NK-92 (cell line): ENCODE results near the gene NID1.
"Not testable (repeated sequence)": the region's sequence is repeated elsewhere in the genome, so short reads cannot be mapped to it uniquely, and the experiment has no call there.

ENCODE experiments used
- DNase-seq: peaks from one replicate; lab custom pipeline; 2025; ENCODE audit not compliant: unreplicated experiment; lab: John Stamatoyannopoulos, UW

The NID1 gene

GRCh38 chr1:236029428-236029940 lies 35.4 kb downstream of the NID1 start:
- no peak for DNase-seq

- no peak for DNase-seq
Observed at GRCh38 chr1:236027104-236027503, 37.8 kb downstream of the NID1 start.

GRCh38 chr1:236025836-236026235 lies 39.1 kb downstream of the NID1 start:
- DNase-seq = no peak

GRCh38 chr1:236024641-236025040 lies 40.2 kb downstream of the NID1 start:
- DNase-seq = no peak

GRCh38 chr1:236023926-236024565 lies 40.8 kb downstream of the NID1 start:
- no peak for DNase-seq

- no peak for DNase-seq
Observed at GRCh38 chr1:236021424-236022135, 43.3 kb downstream of the NID1 start.

- DNase-seq = no peak
Observed at GRCh38 chr1:236020359-236021219, 44.3 kb downstream of the NID1 start.

GRCh38 chr1:236018885-236019453 lies 45.9 kb downstream of the NID1 start:
- no peak for DNase-seq

- no peak for DNase-seq
Observed at GRCh38 chr1:236016782-236017400, 48.0 kb downstream of the NID1 start.

- DNase-seq = no peak
Observed at GRCh38 chr1:236016083-236016482, 48.8 kb downstream of the NID1 start.

GRCh38 chr1:236015539-236015938 lies 49.4 kb downstream of the NID1 start:
- DNase-seq = no peak

- DNase-seq = no peak
Observed at GRCh38 chr1:236013330-236013729, 51.6 kb downstream of the NID1 start.

- no peak for DNase-seq
Observed at GRCh38 chr1:236011641-236012040, 53.2 kb downstream of the NID1 start.

GRCh38 chr1:236010443-236010842 lies 54.4 kb downstream of the NID1 start:
- no peak for DNase-seq

GRCh38 chr1:236009857-236010256 lies 55.0 kb downstream of the NID1 start:
- no peak for DNase-seq

GRCh38 chr1:236009191-236009590 lies 55.7 kb downstream of the NID1 start:
- no peak for DNase-seq

GRCh38 chr1:236007781-236008180 lies 57.1 kb downstream of the NID1 start:
- no peak for DNase-seq

- not testable (repeated sequence) for DNase-seq
Observed at GRCh38 chr1:236003058-236003457, 61.8 kb downstream of the NID1 start.

GRCh38 chr1:236002572-236002971 lies 62.3 kb downstream of the NID1 start:
- no peak for DNase-seq

GRCh38 chr1:236002025-236002390 lies 62.9 kb downstream of the NID1 start:
- no peak for DNase-seq

- DNase-seq = no peak
Observed at GRCh38 chr1:236000781-236001180, 64.1 kb downstream of the NID1 start.
